RWPE2 (cell line): ENCODE results near the gene TCEAL8.

ENCODE experiments used
- ATAC-seq: fragments of 200-7000 bp; cut with Tn5 transposase; 3 replicates; pipeline ENCODE4 v1.9.1; 2021; ENCODE audit warnings: low read depth
- DNase-seq: peaks from one replicate; pipeline ENCODE4 v3.0.0-alpha.2; 2020; ENCODE audit warnings: low spot score
- H3K27ac ChIP-seq: fragments of 450-650 bp; 2 replicates; pipeline ENCODE4 v1.5.1; 2017; ENCODE audit warnings: mild to moderate bottlenecking; ENCODE audit not compliant: poor library complexity, severe bottlenecking
- H3K27me3 ChIP-seq: fragments of 250-450 bp; sonication (Bioruptor Pico); 2 replicates; pipeline ENCODE4 v1.5.1; 2021; ENCODE audit warnings: mild to moderate bottlenecking, moderate library complexity; ENCODE audit not compliant: insufficient read depth, poor library complexity, severe bottlenecking
- H3K36me3 ChIP-seq: fragments of 250-450 bp; sonication (Bioruptor Pico); 2 replicates; pipeline ENCODE4 v1.5.1; 2020; ENCODE audit warnings: low read depth, mild to moderate bottlenecking, moderate library complexity
- H3K4me1 ChIP-seq: fragments of 250-450 bp; sonication (Bioruptor Pico); 2 replicates; pipeline ENCODE4 v1.5.1; 2021; ENCODE audit warnings: mild to moderate bottlenecking, moderate library complexity; ENCODE audit not compliant: insufficient read depth, poor library complexity, severe bottlenecking
- H3K4me3 ChIP-seq: fragments of 250-450 bp; sonication (Bioruptor Pico); 2 replicates; pipeline ENCODE4 v1.5.1; 2021; ENCODE audit warnings: mild to moderate bottlenecking, moderate library complexity; ENCODE audit not compliant: severe bottlenecking
- H3K9me3 ChIP-seq: fragments of 250-450 bp; sonication (Bioruptor Pico); 2 replicates; pipeline ENCODE4 v1.5.1; 2021; ENCODE audit warnings: mild to moderate bottlenecking, moderate library complexity; ENCODE audit not compliant: severe bottlenecking
- TF ChIP-seq, protein P1 (sequence below): fragments of 450-650 bp; IDR thresholded peaks from one replicate; pipeline ENCODE4 v1.5.1; 2017; ENCODE audit warnings: mild to moderate bottlenecking, moderate library complexity; ENCODE audit not compliant: poor library complexity, severe bottlenecking

The TCEAL8 gene

DNA sequence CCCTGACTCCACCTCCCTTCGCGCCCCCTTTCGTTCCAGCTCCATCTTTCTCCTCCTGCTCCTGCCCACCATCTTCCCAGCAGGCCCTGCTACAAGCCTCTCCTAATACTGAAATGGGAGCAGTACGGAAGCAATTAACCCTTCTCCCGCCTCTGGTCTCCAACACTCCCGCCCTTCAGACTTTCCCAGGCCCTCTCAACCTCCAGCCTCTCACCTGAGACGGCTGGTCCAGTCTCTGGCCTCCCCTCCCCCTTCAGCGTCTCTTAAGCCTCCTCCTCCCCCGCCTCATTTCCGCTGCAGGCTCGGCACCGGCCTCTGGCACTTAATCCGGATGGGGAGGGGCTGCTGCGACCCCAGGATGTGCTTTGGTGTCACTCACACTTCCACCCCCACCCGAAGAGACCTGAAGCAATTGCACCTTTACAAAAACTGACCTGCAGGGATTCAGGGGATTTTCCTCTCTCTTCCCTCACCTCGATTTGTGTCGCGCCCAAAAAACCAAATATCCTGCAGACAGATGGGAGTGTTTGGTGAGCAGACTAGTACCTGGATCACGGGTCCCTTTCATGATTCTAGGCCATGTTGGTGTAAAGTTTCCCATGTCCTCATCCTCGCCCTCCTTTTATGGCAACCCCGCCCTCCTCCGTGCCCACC, 657 bp downstream of the TCEAL8 start:
- peak overlapping the region; percentile 83 for H3K27ac ChIP-seq
- H3K36me3 ChIP-seq, result peaks cover 11% of the 10 kb centered on the region
- H3K4me1 ChIP-seq, result peaks cover 3% of the 10 kb centered on the region
- H3K4me3 ChIP-seq, result peak overlapping the region; percentile 49
- H3K27me3 ChIP-seq, result no peaks in the 10 kb centered on the region
- TF ChIP-seq, protein P1, sequence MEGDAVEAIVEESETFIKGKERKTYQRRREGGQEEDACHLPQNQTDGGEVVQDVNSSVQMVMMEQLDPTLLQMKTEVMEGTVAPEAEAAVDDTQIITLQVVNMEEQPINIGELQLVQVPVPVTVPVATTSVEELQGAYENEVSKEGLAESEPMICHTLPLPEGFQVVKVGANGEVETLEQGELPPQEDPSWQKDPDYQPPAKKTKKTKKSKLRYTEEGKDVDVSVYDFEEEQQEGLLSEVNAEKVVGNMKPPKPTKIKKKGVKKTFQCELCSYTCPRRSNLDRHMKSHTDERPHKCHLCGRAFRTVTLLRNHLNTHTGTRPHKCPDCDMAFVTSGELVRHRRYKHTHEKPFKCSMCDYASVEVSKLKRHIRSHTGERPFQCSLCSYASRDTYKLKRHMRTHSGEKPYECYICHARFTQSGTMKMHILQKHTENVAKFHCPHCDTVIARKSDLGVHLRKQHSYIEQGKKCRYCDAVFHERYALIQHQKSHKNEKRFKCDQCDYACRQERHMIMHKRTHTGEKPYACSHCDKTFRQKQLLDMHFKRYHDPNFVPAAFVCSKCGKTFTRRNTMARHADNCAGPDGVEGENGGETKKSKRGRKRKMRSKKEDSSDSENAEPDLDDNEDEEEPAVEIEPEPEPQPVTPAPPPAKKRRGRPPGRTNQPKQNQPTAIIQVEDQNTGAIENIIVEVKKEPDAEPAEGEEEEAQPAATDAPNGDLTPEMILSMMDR, result no peak
- peak; percentile 68 for DNase-seq
- H3K9me3 ChIP-seq, result no peaks in the 10 kb centered on the region
- peak; percentile 83 for ATAC-seq

DNA sequence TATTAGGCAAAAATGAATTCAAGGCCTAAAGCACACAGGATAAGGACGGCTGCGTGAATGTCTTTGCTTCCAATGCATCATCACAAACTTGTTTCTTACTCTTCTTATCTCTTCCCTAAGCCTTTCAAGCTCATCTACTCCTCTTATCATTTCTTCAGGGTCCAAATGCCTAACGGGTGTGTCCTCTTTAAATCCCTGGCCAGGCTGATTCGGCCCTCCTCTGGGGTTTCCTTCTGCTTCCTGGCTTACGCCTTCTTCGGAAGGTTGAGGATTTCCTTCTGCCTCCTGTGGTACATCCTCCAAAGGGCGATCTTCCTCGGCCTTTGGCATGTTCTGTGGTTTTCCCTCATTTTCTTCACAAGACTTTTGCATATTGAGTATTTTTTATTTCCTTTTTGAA, 1.3 kb downstream of the TCEAL8 start:
- Histone ChIP-seq H3K4me1 (peaks cover 3% of the 10 kb centered on the region), H3K9me3 (no peaks in the 10 kb centered on the region), H3K27ac (peak overlapping the region; percentile 83), H3K4me3 (peak overlapping the region; percentile 49), H3K36me3 (peaks cover 11% of the 10 kb centered on the region), H3K27me3 (no peaks in the 10 kb centered on the region)
- no peak for DNase-seq
- TF ChIP-seq, protein P1, result no peak
- no peak for ATAC-seq

DNA sequence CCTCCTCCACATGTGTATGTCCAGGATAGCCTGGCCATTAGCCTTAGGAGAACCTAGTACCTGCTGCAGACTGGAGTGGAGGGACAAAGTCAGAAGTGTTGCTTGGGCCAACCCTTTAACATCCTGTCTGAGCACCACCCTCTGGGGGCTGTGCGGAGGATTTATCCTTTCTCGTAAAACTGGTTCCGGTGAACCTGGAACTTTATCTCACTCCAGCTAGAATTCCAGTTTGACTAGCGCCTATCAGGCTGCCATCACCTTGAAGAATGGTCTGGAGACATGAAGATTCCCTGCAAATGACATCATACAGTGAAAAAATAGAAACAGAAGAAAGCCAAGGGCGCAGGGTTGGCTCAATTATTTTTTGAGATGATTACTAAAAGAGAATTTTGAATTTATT, 4.0 kb downstream of the TCEAL8 start:
- TF ChIP-seq, protein P1, result no peak
- Histone ChIP-seq H3K36me3 (peaks cover 11% of the 10 kb centered on the region), H3K4me3 (no peak overlapping the region), H3K4me1 (peaks cover 3% of the 10 kb centered on the region), H3K9me3 (no peaks in the 10 kb centered on the region), H3K27me3 (no peaks in the 10 kb centered on the region), H3K27ac (no peak overlapping the region)
- no peak for DNase-seq
- 0 out of 3 replicates have a peak, but pooled peaks have one; percentile 5 for ATAC-seq

DNA sequence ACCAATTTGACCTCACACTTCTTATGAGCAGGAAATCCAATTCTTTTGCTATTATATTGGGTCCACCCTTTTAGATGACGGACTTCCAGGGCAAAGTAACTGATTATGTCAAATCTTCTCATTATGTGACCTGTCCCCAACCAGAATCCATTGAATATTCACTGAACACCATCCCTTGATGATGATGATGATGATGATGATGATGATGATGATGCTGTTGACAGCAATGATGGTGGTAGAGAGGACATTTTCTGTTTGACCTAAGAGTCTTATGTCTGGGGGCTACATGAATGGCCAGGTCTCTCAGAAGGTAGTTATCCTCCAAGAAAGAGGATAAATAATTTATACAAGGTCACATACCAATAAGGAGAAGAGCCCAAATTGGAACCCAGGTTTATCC, 5.2 kb downstream of the TCEAL8 start:
- Histone ChIP-seq H3K9me3 (no peaks in the 10 kb centered on the region), H3K36me3 (peaks cover 11% of the 10 kb centered on the region), H3K27ac (no peak overlapping the region), H3K4me3 (no peak overlapping the region), H3K27me3 (no peaks in the 10 kb centered on the region), H3K4me1 (no peaks in the 10 kb centered on the region)
- ATAC-seq, result no peak
- TF ChIP-seq, protein P1, result no peak
- DNase-seq, result no peak

DNA sequence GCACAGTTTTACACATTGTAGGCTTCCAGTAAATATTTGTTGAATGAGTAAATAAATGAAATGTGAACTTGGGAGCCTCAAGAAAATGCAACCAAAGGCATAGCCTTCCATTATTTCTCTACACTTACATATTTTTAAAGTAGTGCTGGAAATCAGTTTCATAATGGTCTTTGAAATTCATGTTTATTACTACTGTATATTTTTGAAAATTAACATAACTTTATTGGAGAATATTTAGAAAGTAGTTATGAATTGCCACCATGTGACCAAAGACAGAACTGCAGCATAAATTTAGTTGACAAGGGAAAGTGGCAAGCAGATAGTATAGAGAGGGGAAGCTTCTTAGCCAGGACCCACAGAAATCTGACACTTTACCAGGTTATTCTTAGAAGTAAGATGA, 6.4 kb downstream of the TCEAL8 start:
- DNase-seq, result no peak
- TF ChIP-seq, protein P1, result peak; percentile 58
- H3K4me3 ChIP-seq, result no peak overlapping the region
- no peaks in the 10 kb centered on the region for H3K4me1 ChIP-seq
- H3K9me3 ChIP-seq, result no peaks in the 10 kb centered on the region
- peaks cover 9% of the 10 kb centered on the region for H3K36me3 ChIP-seq
- no peak for ATAC-seq
- no peaks in the 10 kb centered on the region for H3K27me3 ChIP-seq
- no peak overlapping the region for H3K27ac ChIP-seq
